Measurements from ENCODE around the gene OR10A3. TPM values are rescaled to one million over a fixed set of nuclear protein-coding genes. Genes with fewer than 3 reads are reported as not detected.

Gene OR10A3
- polyA plus RNA-seq, 3 donors: not detected

DNA sequence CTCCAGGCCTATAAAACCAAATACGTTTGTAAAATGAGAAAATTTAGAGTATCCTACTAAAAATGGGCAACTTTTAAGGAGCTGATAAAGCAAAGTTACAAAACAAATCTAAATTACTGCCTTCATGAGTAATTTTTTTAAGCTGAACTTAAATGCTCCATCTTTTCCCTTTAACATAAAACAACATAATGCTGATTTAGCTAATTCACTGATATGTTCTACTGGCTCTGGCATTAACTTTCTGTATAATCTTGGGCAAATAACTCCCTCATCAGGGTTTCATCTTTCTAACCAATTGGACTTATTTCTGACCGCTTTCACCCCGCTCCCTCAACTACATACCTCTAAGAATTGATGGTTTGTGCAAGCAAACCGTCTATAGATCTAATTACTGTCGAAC, 362 bp downstream of the OR10A3 start:
- Mint-ChIP-seq H3K4me3 (no peak overlapping the region), H3K9me3 (peaks cover 3 to 20% (median 16%) of the 10 kb centered on the region in 7 donors), H3K36me3 (no peaks in the 10 kb centered on the region), H3K27ac (no peak overlapping the region), H3K27me3 (ENCODE audit: low read depth in 3 of 3) (peaks cover 0 to 3% (median 1%) of the 10 kb centered on the region in 3 donors), H3K4me1 (no peaks in the 10 kb centered on the region)
- no peak overlapping the region for H3K27ac ChIP-seq (ENCODE audit: low read depth in 1 of 2, low read length in 2 of 2)
- H4K20me1 ChIP-seq (ENCODE audit: insufficient read depth, low read length): no peaks in the 10 kb centered on the region
- H3K9ac ChIP-seq (ENCODE audit: insufficient read depth, low read length, poor library complexity, severe bottlenecking): no peak overlapping the region
- DNase-seq: no peak
- no peak overlapping the region for H3K4me2 ChIP-seq (replicated peaks; ENCODE audit: extremely low read depth, low read length, poor library complexity, severe bottlenecking)
- H3K4me3 ChIP-seq (replicated peaks in 1 of 3; ENCODE audit: low read depth in 2 of 3, low read length in 3 of 3): no peak overlapping the region
- TF ChIP-seq, protein P1, sequence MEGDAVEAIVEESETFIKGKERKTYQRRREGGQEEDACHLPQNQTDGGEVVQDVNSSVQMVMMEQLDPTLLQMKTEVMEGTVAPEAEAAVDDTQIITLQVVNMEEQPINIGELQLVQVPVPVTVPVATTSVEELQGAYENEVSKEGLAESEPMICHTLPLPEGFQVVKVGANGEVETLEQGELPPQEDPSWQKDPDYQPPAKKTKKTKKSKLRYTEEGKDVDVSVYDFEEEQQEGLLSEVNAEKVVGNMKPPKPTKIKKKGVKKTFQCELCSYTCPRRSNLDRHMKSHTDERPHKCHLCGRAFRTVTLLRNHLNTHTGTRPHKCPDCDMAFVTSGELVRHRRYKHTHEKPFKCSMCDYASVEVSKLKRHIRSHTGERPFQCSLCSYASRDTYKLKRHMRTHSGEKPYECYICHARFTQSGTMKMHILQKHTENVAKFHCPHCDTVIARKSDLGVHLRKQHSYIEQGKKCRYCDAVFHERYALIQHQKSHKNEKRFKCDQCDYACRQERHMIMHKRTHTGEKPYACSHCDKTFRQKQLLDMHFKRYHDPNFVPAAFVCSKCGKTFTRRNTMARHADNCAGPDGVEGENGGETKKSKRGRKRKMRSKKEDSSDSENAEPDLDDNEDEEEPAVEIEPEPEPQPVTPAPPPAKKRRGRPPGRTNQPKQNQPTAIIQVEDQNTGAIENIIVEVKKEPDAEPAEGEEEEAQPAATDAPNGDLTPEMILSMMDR (IDR thresholded peaks at IDR 0.05): no peak
- intact Hi-C loops (cut with micrococcal nuclease): no loop called here
- no peaks in the 10 kb centered on the region for H3K27me3 ChIP-seq (ENCODE audit: control insufficient read depth in 2 of 2, insufficient read depth in 2 of 2, low read length in 2 of 2)
- H3K36me3 ChIP-seq (replicated peaks in 1 of 2; ENCODE audit: control insufficient read depth in 1 of 2, insufficient read depth in 2 of 2, low read length in 2 of 2): no peaks in the 10 kb centered on the region
- H3K79me2 ChIP-seq (ENCODE audit: insufficient read depth, low read length): no peaks in the 10 kb centered on the region
- H3K9me3 ChIP-seq (replicated peaks in 1 of 2; ENCODE audit: control insufficient read depth in 1 of 2, insufficient read depth in 1 of 2, low read length in 2 of 2): peaks cover 17 to 18% of the 10 kb centered on the region in 2 donors
- H3K4me1 ChIP-seq (ENCODE audit: control insufficient read depth in 1 of 2, insufficient read depth in 2 of 2, low read length in 2 of 2): no peaks in the 10 kb centered on the region
- no peak overlapping the region for H2AFZ ChIP-seq (ENCODE audit: insufficient read depth, low read depth, low read length, poor library complexity, severe bottlenecking)
- no CpG with 5 or more reads among the region's 5 CpGs for WGBS (ENCODE audit: insufficient coverage)

DNA sequence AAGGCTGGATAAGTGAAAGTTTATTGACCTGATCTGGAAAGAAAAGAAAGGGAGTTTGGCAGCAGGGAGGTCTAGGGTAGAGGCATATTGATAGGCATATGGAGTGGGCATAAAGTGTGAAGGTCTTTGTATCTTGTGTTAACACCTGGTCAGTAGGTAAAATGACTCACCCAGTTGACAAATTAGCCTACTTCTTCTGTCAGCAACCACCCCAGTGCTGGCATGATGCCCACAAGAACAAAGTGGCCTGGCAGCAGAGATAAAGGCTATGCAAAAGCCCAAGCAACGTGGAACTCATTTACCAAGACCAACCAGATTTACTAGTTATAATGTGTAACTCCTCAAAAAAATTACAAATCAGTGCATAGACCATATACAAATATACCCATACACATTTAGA, 4.9 kb downstream of the OR10A3 start:
- intact Hi-C loops (cut with micrococcal nuclease): no loop called here
- H3K4me3 ChIP-seq (replicated peaks in 1 of 3; ENCODE audit: low read depth in 2 of 3, low read length in 3 of 3): no peak overlapping the region
- H3K27me3 ChIP-seq (ENCODE audit: control insufficient read depth in 2 of 2, insufficient read depth in 2 of 2, low read length in 2 of 2): no peaks in the 10 kb centered on the region
- DNase-seq: no peak
- H3K9ac ChIP-seq (ENCODE audit: insufficient read depth, low read length, poor library complexity, severe bottlenecking): no peak overlapping the region
- Mint-ChIP-seq H3K9me3 (peaks cover 0 to 1% (median 0%) of the 10 kb centered on the region in 7 donors), H3K4me3 (no peak overlapping the region), H3K27ac (no peak overlapping the region), H3K36me3 (no peaks in the 10 kb centered on the region), H3K4me1 (no peaks in the 10 kb centered on the region), H3K27me3 (ENCODE audit: low read depth in 3 of 3) (peaks cover 0 to 3% (median 2%) of the 10 kb centered on the region in 3 donors)
- TF ChIP-seq, protein P1 (IDR thresholded peaks at IDR 0.05): no peak
- H4K20me1 ChIP-seq (ENCODE audit: insufficient read depth, low read length): no peaks in the 10 kb centered on the region
- no peaks in the 10 kb centered on the region for H3K79me2 ChIP-seq (ENCODE audit: insufficient read depth, low read length)
- H3K4me2 ChIP-seq (replicated peaks; ENCODE audit: extremely low read depth, low read length, poor library complexity, severe bottlenecking): no peak overlapping the region
- H3K27ac ChIP-seq (ENCODE audit: low read depth in 1 of 2, low read length in 2 of 2): no peak overlapping the region
- no peaks in the 10 kb centered on the region for H3K9me3 ChIP-seq (replicated peaks in 1 of 2; ENCODE audit: control insufficient read depth in 1 of 2, insufficient read depth in 1 of 2, low read length in 2 of 2)
- no peaks in the 10 kb centered on the region for H3K36me3 ChIP-seq (replicated peaks in 1 of 2; ENCODE audit: control insufficient read depth in 1 of 2, insufficient read depth in 2 of 2, low read length in 2 of 2)
- H3K4me1 ChIP-seq (ENCODE audit: control insufficient read depth in 1 of 2, insufficient read depth in 2 of 2, low read length in 2 of 2): no peaks in the 10 kb centered on the region
- H2AFZ ChIP-seq (ENCODE audit: insufficient read depth, low read depth, low read length, poor library complexity, severe bottlenecking): no peak overlapping the region
- WGBS (ENCODE audit: insufficient coverage): no CpG with 5 or more reads among the region's 1 CpG

Measured in CD14-positive monocyte (primary cell).